ENCODE results near the gene GSN.
A peak's percentile ranks its signal among the peaks of the same experiment; 100 is the strongest.

GSN gene

DNA sequence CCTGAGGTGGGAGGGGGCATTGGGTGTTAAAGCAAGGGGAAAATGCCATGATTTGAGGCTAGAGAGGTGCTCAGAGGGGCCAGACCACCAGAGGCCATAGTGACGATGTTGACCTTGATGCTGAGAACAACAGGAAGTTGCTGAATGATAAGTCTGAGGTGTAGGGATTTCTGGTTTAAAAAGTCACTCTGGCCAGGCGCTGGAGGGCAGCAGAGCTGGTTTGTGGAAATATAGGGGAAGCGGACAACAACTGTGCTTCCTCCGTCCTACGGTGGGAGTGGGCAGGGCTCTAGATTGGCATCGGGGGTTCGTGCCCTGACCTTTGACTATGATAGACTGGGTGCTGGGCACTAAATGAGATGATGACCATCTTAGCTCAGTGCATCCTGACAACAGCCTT lies 57.4 kb downstream of the GSN start:
- no peak for DNase-seq

DNA sequence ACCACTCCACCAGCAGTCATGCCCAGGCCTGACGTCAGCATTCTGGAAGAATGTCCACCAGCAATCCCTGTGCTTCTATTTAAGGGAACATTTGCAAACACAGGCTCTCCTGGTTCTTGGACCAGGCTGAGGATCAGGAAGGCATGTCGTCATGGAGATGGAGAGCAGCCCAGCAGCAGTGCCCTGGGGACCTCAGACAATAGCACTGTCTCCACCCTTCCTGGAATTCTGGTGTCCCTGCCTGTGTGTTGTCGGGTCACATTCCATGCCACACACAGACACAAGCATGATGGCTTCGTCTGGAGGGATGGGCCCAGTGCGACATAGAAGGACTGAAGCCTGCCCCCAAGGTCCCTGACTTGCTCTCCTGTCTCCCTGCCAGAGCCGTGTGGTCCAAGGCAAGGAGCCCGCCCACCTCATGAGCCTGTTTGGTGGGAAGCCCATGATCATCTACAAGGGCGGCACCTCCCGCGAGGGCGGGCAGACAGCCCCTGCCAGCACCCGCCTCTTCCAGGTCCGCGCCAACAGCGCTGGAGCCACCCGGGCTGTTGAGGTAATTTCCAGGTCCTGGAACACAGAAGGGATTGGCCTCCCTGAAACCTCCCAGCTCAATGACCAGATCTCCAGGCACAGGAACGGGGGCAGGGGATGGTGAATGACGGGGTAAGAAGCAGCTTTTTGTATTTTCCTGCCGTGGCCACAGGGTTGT lies 58.3 kb downstream of the GSN start:
- DNase-seq = no peak

DNA sequence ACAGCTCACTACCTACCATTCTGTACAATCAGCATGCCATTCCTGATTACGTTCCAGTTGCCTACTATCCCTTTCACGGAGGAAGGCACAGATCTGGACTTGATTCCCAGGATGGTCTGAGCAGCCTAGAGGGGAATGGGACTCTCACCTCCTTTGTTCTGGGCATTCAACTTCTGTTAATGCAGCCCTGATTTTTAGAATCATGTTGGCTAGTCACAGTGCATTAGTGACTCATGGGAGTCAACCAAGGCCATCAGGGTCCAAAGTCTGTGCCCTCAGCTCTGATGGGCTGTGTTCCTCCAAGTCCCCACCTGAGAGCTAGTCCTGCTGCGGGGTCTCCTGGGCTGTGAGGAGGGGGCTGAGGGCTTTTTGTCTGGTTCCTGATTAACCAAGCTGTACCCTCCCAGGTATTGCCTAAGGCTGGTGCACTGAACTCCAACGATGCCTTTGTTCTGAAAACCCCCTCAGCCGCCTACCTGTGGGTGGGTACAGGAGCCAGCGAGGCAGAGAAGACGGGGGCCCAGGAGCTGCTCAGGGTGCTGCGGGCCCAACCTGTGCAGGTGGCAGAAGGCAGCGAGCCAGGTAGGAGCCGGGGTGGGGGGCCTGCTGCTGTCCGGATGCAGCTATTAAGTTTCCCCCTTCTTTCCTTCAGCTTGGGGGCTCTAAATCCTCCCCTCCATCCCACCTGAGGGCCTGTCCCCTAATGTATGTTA lies 59.1 kb downstream of the GSN start:
- DNase-seq = no peak

DNA sequence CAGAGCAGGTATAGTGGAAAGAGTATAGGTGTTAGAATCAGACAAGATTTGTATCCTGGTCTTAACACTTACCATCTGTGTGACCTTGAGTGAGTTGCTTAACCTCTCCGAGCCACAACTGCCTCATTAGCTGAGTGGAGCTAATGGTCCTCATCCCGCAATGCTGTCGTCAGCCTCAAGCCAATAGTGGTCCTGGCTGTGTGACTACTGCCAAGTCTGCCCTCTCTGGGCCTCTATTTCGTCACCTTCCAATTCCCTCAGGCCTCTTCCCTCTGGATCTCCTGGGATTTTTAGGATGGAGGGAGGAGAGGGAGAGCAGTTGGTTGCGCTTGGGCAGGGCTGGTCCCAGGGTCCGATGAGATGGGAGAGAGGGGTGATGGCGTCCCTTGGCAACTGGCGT lies 60.5 kb downstream of the GSN start:
- DNase-seq = no peak

DNA sequence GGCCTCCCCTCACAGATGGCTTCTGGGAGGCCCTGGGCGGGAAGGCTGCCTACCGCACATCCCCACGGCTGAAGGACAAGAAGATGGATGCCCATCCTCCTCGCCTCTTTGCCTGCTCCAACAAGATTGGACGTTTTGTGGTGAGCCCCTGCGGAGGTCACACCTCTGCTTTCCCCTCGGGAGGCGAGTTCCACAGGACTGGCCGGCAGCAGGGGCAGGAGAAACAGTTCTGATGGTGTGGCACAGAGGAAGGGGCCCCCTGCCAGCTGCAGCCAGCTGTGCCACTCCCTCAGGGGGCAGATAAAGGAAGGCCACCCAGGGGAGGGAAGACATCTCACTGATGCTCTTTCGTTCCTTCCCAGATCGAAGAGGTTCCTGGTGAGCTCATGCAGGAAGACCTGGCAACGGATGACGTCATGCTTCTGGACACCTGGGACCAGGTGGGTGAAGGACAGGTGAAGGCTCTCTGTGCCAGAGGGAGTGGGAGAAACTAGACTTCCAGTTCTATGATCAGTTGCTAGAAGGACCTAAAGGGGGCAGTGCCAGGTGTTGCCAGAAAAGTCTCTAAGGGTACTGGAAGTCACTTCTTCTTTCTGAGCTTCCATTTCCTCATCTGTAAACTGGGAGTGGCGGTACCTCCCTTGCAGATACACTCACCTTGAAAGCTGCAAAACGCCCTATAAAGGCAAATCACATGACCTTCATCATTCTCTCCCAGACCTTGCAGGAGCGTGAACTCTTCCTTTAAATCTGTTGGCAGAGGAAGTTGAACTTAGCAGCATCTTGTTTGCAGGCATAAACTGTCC lies 61.1 kb downstream of the GSN start:
- DNase-seq = no peak

DNA sequence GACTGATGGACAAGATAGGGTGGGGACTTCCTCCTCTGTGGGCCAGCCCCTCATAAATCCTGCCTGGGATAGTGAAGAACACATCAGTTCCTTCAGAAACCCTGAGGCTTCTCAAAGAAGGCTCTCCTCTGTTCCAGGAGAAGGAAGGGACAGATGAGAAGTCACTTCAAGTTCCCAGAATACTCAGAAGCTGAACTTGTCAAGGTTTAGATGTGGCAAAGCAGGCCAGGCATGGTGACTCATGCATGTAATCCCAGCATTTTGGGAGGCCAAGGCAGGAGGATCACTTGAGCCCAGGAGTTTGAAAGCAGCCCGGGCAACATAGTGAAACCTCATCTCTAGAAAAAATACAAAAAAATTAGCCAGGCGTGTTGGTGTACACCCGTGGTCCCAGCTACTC lies 63.6 kb downstream of the GSN start:
- DNase-seq = no peak

DNA sequence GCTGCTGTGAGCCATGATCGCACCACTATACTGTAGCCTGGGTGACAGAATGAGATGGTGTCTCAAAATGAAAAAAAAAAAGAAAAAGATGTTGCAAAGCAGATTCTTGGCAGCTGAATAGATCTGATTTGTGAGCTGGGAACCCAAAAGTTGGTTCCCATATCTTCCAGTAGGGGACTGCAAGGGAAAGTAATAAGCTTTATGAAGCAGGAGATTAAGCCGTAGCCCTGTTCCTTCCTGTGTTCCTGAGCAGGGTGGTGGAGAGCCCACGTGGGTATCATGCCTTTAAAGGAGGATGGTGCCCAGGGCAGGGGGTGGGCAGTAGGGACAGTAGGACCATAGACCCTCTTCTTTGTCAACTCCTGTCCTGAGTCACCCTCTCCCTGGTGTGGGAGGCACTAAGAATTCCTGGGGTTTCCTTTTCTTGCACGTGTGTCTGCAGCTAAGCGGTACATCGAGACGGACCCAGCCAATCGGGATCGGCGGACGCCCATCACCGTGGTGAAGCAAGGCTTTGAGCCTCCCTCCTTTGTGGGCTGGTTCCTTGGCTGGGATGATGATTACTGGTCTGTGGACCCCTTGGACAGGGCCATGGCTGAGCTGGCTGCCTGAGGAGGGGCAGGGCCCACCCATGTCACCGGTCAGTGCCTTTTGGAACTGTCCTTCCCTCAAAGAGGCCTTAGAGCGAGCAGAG lies 64.2 kb downstream of the GSN start:
- no peak for DNase-seq

DNA sequence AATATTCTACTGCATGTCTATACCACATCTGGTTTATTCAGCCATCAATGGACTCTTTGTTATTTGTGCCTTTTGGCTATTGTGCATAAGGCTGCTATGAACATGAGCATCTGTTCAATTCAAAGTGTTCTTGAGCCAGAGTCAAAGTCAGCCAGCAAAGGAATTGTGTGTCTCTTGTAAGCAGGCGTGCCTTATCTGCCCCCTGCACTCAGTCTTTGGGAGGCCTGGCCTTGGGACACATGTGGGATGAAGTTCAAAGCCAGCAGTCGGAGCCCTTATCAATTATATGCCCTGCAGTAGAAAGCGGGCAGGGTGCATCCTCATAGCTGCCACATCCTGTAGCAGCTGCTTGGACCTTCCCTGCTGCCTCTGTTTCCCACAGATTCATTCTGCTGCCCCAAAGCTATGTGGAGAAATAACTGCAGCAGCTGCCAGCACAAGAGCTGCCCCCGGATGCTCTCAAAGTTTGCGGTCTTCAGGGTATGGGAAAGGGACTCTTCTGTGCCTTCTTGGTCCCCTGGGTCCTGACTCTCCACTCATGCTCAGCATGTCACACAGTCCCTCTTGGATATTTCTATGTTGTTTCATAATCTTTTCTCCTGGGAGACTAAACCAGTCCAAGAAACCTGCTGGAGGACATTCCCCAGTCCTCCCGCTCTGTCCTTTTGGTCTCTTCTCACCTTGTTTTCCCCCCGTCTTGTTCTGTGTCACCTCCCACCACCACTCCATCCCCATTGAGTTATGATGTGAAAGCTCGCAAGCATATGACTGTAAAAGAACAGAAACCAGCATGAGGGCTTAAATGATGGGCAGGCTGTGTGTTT lies 66.2 kb downstream of the GSN start:
- DNase-seq = no peak

DNA sequence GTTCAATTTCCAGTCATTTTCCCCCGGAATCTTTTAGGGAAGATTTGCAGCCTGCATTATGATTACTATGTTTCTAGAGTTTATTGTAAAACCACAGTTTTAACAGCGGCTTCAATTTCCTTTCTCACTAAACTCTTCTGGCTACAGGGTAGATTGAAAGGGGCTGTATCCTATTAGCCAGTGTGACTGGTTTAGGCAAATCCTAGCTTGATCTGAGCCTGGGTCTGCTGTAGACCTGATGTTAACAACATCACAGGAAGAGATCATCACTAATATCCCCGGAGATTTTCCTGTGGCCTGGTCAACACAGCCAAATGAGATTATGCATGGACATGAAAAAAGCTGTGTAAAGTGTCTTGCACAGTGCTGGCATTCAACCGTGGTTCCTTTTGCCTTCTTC lies 68.7 kb downstream of the GSN start:
- DNase-seq = no peak

DNA sequence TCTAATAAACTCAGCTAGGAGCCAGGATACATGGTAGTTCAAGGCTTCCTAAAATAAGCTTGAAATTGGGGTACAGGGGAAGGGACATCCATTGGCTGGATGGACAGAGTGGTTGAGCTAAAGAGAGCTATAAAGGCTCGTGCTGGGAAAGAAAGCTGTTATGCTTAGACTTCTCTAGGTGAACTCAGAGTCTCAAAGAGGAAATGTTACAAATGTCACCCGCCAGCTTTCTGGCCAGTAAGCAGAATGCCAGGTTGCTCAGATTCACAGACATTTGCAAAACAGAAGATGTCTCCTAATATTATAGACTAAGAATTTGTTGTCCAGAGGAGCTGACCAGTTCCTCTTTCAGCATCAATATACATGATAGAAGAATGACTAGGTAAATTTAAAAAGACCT lies 71.5 kb downstream of the GSN start:
- DNase-seq = no peak

DNA sequence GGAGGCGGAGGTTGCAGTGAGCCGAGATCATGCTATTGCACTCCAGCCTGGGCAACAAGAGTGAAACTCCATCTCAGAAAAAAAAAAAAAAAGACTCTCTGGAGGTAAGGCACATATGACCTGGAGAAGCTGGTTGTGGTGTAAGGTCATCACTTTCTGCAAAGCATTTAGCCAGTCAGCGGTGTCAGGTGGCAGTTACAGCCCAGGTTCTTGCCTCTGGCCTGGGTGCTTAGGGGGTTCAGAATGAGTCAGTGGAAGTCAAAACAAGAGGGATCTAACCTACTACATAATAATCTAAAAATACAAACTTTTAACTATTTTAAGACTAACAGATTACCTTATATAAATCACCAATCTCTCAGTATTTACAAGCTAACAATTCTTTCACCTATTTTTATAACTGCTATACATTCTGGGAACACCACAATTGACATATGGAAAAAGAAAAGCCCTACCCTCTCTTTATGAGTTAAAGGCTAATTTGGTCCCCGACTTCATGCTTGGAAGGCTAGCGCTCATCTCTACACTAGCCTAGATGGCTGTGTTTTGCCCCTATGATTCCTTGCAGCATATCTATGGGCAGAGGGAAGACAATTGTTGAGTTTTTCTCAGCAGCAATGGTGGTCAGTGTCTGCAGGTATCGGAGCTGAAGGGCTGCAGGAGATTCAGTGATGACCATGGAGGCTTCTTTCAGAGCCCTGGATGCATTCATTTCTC lies 72.9 kb downstream of the GSN start:
- DNase-seq = no peak

DNA sequence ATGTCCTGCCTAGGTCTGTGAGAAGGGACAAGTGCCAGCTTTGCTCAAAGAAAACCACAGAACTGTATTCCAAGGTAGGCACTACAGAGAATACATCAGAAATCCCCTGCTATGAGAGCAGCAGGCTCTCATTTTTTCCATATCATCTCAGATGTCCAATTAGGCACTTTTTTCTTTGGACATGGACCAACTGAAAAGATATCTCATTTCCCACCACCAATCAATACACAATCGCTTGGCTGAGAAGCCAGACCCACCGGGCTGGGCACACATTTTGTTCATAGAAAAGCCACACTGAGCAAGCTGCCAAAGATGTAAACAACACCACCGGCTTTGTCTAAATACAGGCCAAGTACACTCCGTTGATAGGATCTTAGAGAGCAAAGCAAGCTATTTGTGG lies 76.2 kb downstream of the GSN start:
- no peak for DNase-seq

DNA sequence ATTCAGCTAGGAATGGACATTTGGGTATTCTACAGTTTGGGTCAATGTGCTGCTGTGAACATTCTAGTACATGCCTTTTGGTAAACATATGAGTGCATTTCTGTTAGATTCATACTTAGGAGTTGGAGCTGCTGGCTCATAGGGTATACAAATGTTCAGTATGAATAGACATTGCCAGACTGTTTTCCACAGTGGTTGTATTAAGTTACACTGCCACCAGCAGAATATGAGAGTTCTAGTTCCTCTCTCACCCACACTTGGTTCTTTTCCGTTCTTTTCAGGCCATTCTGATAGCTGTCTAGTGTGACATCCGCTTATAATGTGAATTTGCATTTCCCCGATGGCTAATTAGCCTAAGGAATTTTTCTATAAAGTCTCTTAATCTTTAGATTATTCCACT lies 77.1 kb downstream of the GSN start:
- DNase-seq = no peak

DNA sequence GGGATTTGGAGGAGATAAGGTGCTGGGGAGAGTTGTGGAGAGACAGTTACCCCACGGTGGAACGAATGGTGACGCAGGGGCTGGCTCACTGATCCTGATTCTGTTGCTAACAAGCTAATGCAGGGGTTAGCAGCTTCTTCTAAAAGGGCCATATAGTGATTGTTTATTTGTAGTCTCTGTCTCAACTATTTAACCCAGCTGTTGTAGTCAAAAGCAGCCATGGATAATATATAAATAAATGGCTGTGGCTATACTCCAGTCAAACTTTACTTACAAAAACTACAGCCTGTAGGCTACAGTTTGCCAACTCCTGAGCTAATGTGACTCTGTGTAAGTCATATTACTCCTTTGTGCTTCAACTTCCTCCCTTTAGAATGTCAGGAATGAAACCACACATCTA lies 80.3 kb downstream of the GSN start:
- DNase-seq = no peak

DNA sequence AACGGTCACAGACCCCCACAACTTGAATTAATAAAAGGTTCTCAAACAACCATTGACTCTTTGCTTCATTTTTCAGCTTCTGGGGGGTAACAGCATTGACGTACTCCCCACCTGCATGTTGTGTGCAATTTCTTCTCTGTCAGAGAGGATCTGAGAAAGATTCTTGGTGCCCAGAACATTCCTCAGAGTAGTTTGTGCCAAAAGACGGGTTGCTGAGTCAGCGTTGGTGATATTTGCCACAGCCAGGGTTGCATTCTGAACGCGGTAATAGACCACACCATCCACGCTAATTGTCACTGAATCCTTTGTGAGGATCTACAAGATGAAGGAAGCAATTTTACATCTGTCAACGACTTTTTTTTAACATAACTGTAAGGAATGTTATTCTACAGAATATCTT lies 81.0 kb downstream of the GSN start:
- DNase-seq = no peak

DNA sequence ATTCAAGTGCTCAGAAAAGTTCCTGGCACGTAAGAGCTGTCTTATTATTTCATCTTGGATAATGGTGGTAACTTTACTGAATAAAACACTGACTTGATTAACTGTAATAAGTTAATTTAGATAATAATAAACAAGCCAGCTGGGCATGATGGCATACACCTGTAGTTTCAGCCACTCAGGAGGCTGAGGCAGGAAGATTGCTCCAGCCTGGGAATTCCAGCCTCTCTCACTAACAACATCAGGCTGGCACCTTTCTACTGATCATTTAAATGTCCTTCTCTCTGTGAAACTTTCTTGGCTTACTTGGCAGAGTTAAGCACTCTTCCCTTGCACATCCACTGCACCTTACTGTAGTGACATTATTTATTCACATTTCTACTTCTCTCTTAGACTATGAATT lies 82.1 kb downstream of the GSN start:
- no peak for DNase-seq

DNA sequence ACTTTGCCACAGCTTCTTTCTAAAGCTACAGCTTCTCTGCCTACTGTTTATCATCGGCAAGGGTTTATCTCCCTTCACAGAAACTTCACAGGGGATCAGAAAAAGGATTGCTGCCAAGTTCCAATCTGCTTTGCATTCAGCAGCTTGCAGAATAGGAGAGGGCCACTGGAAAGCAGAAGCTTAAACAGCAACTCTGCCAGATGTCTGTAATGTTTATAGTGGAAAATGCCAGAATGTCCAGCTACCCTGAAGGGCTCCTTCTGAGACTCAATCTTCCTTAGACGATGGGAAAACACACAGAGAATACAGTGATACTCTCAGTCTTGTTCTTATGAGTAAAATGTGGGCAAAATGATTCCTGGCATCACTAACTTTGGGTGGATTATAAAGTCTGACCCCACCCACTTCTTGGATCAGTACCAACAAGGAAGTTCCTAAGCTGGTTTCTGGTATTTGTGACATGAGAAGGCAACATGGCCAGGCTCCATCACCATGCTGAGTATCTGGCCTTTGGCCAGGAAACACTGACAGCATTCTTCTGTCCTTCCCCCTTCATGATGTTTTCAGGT lies 83.1 kb downstream of the GSN start:
- no peak for DNase-seq

DNA sequence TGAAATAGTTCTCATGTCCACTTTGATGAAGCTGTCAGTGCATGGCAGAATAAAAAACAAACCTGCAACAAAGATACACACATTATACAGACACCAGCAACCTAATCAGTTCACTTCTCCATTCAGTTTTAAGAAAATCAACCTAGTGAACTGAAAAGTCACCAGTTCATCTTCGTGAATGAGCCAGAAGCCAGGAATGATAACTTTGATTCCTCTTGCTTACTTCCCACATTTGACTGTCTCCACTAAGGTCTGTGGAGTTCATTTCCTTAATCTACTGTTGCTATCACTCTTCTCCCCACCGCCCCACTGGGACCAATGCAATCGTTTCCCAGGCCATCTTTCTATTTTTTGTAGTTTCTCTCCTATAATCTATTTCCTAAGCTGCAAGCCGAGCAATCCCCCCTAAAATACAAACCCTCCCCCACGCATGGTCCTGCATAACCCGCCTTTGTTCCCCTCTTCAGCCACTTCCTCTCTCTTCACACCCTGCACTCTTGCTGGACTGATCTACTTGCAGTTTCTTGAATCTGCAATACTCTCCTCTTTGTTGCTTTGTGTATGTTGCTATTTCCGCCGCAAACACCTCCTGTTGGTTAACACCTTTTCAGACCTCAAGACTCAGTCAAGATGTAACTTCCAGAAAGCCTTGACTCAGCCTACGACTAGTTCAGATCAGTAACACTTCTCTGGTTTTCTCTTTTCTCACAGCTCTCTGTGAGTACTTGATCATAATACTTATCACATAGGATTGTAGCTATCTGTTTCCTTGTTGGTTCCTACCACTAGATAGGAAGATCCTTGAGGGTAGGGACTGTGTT lies 85.5 kb downstream of the GSN start:
- DNase-seq = peak; percentile 85

DNA sequence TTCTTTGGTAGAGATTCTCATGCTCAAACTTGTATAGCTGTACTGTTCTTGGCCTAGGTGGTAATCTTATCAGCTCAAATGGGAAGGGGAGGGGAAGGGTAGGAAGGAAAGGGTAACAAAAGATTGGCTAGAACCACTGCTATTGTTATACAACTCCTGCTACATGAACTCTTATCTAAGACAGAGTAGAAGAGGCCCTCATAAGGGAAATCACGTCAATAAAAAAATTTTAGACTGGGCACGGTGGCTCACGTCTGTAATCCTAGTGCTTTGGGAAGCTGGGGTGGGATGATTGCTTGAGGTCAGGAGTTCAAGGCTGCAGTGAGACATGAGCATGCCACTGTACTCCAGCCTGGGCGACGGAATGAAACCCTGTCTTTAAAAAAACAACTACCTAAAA lies 86.2 kb downstream of the GSN start:
- DNase-seq = no peak

DNA sequence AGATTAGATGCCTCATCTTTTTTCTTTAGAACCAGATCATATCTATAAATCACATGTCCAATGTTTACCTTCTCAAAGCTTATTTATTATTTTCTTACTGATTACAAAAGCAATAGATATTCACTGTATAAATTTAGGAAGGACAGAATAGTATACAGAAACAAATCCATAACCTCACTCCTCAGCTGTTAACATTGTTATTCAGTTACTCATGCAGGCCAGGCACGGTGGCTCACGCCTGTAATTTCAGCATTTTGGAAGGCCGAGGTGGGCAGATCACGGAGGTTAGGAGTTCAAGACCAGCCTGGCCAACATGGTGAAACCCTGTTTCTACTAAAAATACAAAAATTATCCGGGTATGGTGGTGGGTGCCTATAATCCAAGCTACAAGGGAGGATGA lies 86.8 kb downstream of the GSN start:
- no peak for DNase-seq

DNA sequence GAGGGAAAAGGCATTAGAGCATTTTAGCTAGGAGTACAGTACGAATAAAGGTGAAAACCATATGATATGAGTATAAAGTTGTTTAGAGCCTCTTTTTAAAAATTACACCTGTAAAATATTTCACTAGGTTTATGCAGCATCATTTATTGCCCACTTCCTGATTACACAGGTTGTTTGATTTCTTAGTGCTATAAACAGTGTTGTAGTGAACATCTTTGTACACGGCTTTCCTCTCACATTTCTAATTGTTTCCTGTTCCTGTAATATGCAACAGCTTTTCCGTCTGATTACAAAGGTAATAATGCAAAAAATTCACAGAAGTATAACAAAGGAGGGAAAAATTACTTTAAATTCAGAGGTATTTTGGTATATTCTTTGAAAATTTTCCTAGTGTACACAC lies 89.0 kb downstream of the GSN start:
- DNase-seq = peak; percentile 52
